H1 (cell line): ENCODE results near the gene ITSN1. TPM values are rescaled to one million over a fixed set of nuclear protein-coding genes. Genes with fewer than 3 reads are reported as not detected.

ENCODE experiments used
- CHD7 ChIP-seq: fragments of 300-600 bp; sonication (generic); IDR thresholded peaks from 2 replicates; pipeline ENCODE4 v1.7.1; 2012; ENCODE audit warnings: low read length, moderate library complexity, mild to moderate bottlenecking, inconsistent platforms; ENCODE audit not compliant: insufficient replicate concordance
- CTBP2 ChIP-seq: IDR thresholded peaks from 2 replicates; pipeline ENCODE4 v1.7.0; 2011; ENCODE audit warnings: borderline replicate concordance, mild to moderate bottlenecking, moderate library complexity, mixed read lengths, low read length; ENCODE audit not compliant: insufficient read depth, insufficient read length
- polyA plus RNA-seq, 7 experiments: library from polyadenylated mRNA; depleted of rRNA in 3 of 7; stranded (reverse) in 5 of 7; unstranded in 2 of 7; fragments of >200 nt in 5 of 7; fragments of 200-250 nt in 2 of 7; gene quantifications; 1 replicate in 5 of 7; 2 replicates in 1 of 7; 4 replicates in 1 of 7; pipeline versions ENCODE4 v1.2.1 to v1.2.3, GENCODE V29; 2011 to 2013; ENCODE audit warnings: missing spikeins in 2 of 7, mixed read lengths in 2 of 7
- total RNA-seq: library from RNA; stranded (reverse); fragmentation: NEBNext Ultra II Directional; extraction: Animal tissue kit (Norgen Biotek cat#: 25700); gene quantifications from 2 replicates; pipeline ENCODE4 v1.2.1, GENCODE V29; 2021

The ITSN1 gene
- total and polyA plus RNA-seq, 2 of the 8 experiments (the other 6 are each of a cell fraction or from before 2014, with no cell fraction given), result 60.8 to 78.1 TPM

GRCh38 chr21:33703750-33704606, 61.7 kb downstream of the ITSN1 start (continued):
- TF ChIP-seq CHD7 (no peak), CTBP2 (no peak)
- TF ChIP-seq, all 59 proteins: peak for 0
